Ureter (tissue), 1 donor: Measurements from ENCODE around the gene GOLGA6D. TPM values are rescaled to one million over a fixed set of nuclear protein-coding genes. Genes with fewer than 3 reads are reported as not detected.
"Not testable (repeated sequence)": the region's sequence is repeated elsewhere in the genome, so short reads cannot be mapped to it uniquely, and the experiment has no call there.

ENCODE experiments used
- DNase-seq: peaks from one replicate; pipeline ENCODE4 v3.0.0-alpha.2; 2020; ENCODE audit warnings: low spot score
- total RNA-seq: library from RNA; stranded (reverse); gene quantifications from one replicate; pipeline ENCODE4 v1.2.4, GENCODE V29; 2023
- donor health status: DM: yes; HTN: yes; CAD: no.

GOLGA6D gene
- total RNA-seq, 1 donor from 2014 or later, result not detected

- DNase-seq, result not testable (repeated sequence)
These were observed 1.5 kb downstream of the GOLGA6D start for GRCh38 chr15:75284152-75284551.

GRCh38 chr15:75293660-75294059 is 11.0 kb downstream of the GOLGA6D start:
- not testable (repeated sequence) for DNase-seq

GRCh38 chr15:75298541-75299310 is 16.1 kb downstream of the GOLGA6D start:
- DNase-seq, result not testable (repeated sequence)

- DNase-seq, result peak; percentile 60
These were observed 16.7 kb downstream of the GOLGA6D start for GRCh38 chr15:75299311-75299688.

GRCh38 chr15:75300026-75300425 is 17.4 kb downstream of the GOLGA6D start:
- not testable (repeated sequence) for DNase-seq

GRCh38 chr15:75302318-75302717 is 19.7 kb downstream of the GOLGA6D start:
- DNase-seq, result no peak

- DNase-seq, result not testable (repeated sequence)
These were observed 20.1 kb downstream of the GOLGA6D start for GRCh38 chr15:75302753-75303152.

GRCh38 chr15:75306188-75306587 is 23.6 kb downstream of the GOLGA6D start:
- no peak for DNase-seq

GRCh38 chr15:75307778-75308390 is 25.2 kb downstream of the GOLGA6D start:
- peak; percentile 64 for DNase-seq

GRCh38 chr15:75309711-75310110 is 27.1 kb downstream of the GOLGA6D start:
- no peak for DNase-seq

- not testable (repeated sequence) for DNase-seq
These were observed 29.9 kb downstream of the GOLGA6D start for GRCh38 chr15:75312548-75312947.

GRCh38 chr15:75313116-75313845 is 30.6 kb downstream of the GOLGA6D start:
- no peak for DNase-seq

- no peak for DNase-seq
These were observed 32.1 kb downstream of the GOLGA6D start for GRCh38 chr15:75314552-75315290.

GRCh38 chr15:75319231-75319897 is 36.7 kb downstream of the GOLGA6D start:
- not testable (repeated sequence) for DNase-seq

- no peak for DNase-seq
These were observed 39.1 kb downstream of the GOLGA6D start for GRCh38 chr15:75321711-75322110.

- no peak for DNase-seq
These were observed 43.3 kb downstream of the GOLGA6D start for GRCh38 chr15:75325922-75326321.

- no peak for DNase-seq
These were observed 44.4 kb downstream of the GOLGA6D start for GRCh38 chr15:75327005-75327404.

- no peak for DNase-seq
These were observed 44.9 kb downstream of the GOLGA6D start for GRCh38 chr15:75327491-75327890.

- no peak for DNase-seq
These were observed 46.1 kb downstream of the GOLGA6D start for GRCh38 chr15:75328493-75329314.

GRCh38 chr15:75329571-75329970 is 46.9 kb downstream of the GOLGA6D start:
- no peak for DNase-seq
